Activated CD4-positive, CD25-positive, alpha-beta regulatory T cell treated with anti-CD3 and anti-CD28 coated beads, Interleukin-2, amount 50 U/mL, for 16 hours (primary cell): Measurements from ENCODE around the gene MDK.
"Not testable (repeated sequence)": the region's sequence is repeated elsewhere in the genome, so short reads cannot be mapped to it uniquely, and the experiment has no call there.

ENCODE experiments used
- DNase-seq: peaks from one replicate; pipeline ENCODE4 v3.0.0-alpha.2; 2020; ENCODE audit warnings: low read depth, low spot score

MDK gene

GRCh38 chr11:46367244-46367915, 14.1 kb upstream of the MDK start:
- DNase-seq: peak; percentile 53

- DNase-seq: no peak
Observed at GRCh38 chr11:46367916-46368267, 13.6 kb upstream of the MDK start.

- no peak for DNase-seq
Observed at GRCh38 chr11:46369458-46370152, 11.9 kb upstream of the MDK start.

GRCh38 chr11:46370253-46370652, 11.2 kb upstream of the MDK start:
- no peak for DNase-seq

- not testable (repeated sequence) for DNase-seq
Observed at GRCh38 chr11:46371262-46371661, 10.2 kb upstream of the MDK start.

- DNase-seq: no peak
Observed at GRCh38 chr11:46372086-46372485, 9.4 kb upstream of the MDK start.

- not testable (repeated sequence) for DNase-seq
Observed at GRCh38 chr11:46372501-46372900, 9.0 kb upstream of the MDK start.

GRCh38 chr11:46373787-46374740, 7.4 kb upstream of the MDK start:
- DNase-seq: no peak

GRCh38 chr11:46374815-46375214, 6.7 kb upstream of the MDK start:
- no peak for DNase-seq

GRCh38 chr11:46375392-46376101, 5.9 kb upstream of the MDK start:
- DNase-seq: no peak

- DNase-seq: no peak
Observed at GRCh38 chr11:46376258-46377050, 5.0 kb upstream of the MDK start.

GRCh38 chr11:46377290-46377689, 4.2 kb upstream of the MDK start:
- no peak for DNase-seq

GRCh38 chr11:46377831-46378230, 3.6 kb upstream of the MDK start:
- DNase-seq: no peak

- DNase-seq: no peak
Observed at GRCh38 chr11:46378296-46378695, 3.2 kb upstream of the MDK start.

- no peak for DNase-seq
Observed at GRCh38 chr11:46378811-46379481, 2.5 kb upstream of the MDK start.

GRCh38 chr11:46379482-46380293, 1.8 kb upstream of the MDK start:
- DNase-seq: not testable (repeated sequence)

- no peak for DNase-seq
Observed at GRCh38 chr11:46380340-46381047, 975 bp upstream of the MDK start.

GRCh38 chr11:46381819-46382645, 563 bp downstream of the MDK start:
- no peak for DNase-seq
